ENCODE data around the gene CASP8. TPM values are rescaled to one million over a fixed set of nuclear protein-coding genes. Genes with fewer than 3 reads are reported as not detected.
"Not testable (repeated sequence)": the region's sequence is repeated elsewhere in the genome, so short reads cannot be mapped to it uniquely, and the experiment has no call there.

CASP8 gene
- total and polyA plus RNA-seq, 2 of the 13 experiments (the other 11 are each of a cell fraction or from before 2014, with no cell fraction given), result 25.0 to 52.8 TPM

- no peak overlapping the region for H3K4me2 ChIP-seq (ENCODE audit: low read depth, low read length)
- no peak overlapping the region for H3K4me3 ChIP-seq (replicated peaks in 1 of 3; ENCODE audit: insufficient read depth in 1 of 3, low read depth in 2 of 3, low read length in 3 of 3)
- no TSS peak for BruUV-seq (replicated peaks)
- WGBS (ENCODE audit: low lambda C conversion rate), result 3% methylated on average over 3 of the region's 3 CpGs
- ChIA-PET POLR2A (no interaction called here), CTCF (ENCODE audit: low intra/inter-chr PET ratio, low total read pairs) (no interaction called here)
- H3K9me3 ChIP-seq (ENCODE audit: low read length), result no peaks in the 10 kb centered on the region
- no peak overlapping the region for H3K9ac ChIP-seq (ENCODE audit: insufficient read depth, low read depth, low read length)
- no peak for ATAC-seq
- H3K4me1 ChIP-seq (ENCODE audit: insufficient read depth, low read length), result no peaks in the 10 kb centered on the region
- intact Hi-C loops (cut with micrococcal nuclease; ENCODE audit: unreplicated experiment), result no loop called here
- no peaks in the 10 kb centered on the region for H3K79me2 ChIP-seq (ENCODE audit: insufficient read depth, low read length)
- no peaks in the 10 kb centered on the region for H3K36me3 ChIP-seq (replicated peaks in 1 of 2; ENCODE audit: control insufficient read depth in 1 of 2, insufficient read depth in 2 of 2, low read length in 2 of 2)
- DNase-seq (ENCODE audit: low spot score), result no peak
- no peak for TF ChIP-seq ZNF143 (CRISPR knock-in tag; IDR thresholded peaks at IDR 0.05)
- no peak for TF ChIP-seq SRF (IDR thresholded peaks at IDR 0.05; ENCODE audit: low read depth, low read length)
- no peak for TF ChIP-seq THAP11 (CRISPR knock-in tag; IDR thresholded peaks at IDR 0.05)
- H3K27ac ChIP-seq (ENCODE audit: extremely low read length, insufficient read depth, low read length), result no peak overlapping the region
- in situ Hi-C loops (cut with HindIII; ENCODE audit: extremely low pct_ligation_motif_present, low pct_unique_long_range_greater_than_20kb), result no loop called here
- H2AFZ ChIP-seq (ENCODE audit: low read length), result no peak overlapping the region
- no peaks in the 10 kb centered on the region for H4K20me1 ChIP-seq (ENCODE audit: insufficient read depth, low read length)
- FAIRE-seq, result no peak
- H3K27me3 ChIP-seq (ENCODE audit: control insufficient read depth in 1 of 2, insufficient read depth in 2 of 2, low read length in 2 of 2), result no peaks in the 10 kb centered on the region
These were observed 38.2 kb downstream of the CASP8 start for GRCh38 chr2:201298462-201299052.

GRCh38 chr2:201299929-201300328, 39.6 kb downstream of the CASP8 start:
- H3K4me3 ChIP-seq (replicated peaks in 1 of 3; ENCODE audit: insufficient read depth in 1 of 3, low read depth in 2 of 3, low read length in 3 of 3); ATAC-seq; H3K27ac ChIP-seq (ENCODE audit: extremely low read length, insufficient read depth, low read length); H3K4me2 ChIP-seq (ENCODE audit: low read depth, low read length); H3K9me3 ChIP-seq (ENCODE audit: low read length); BruUV-seq (replicated peaks); DNase-seq (ENCODE audit: low spot score); H4K20me1 ChIP-seq (ENCODE audit: insufficient read depth, low read length); H3K9ac ChIP-seq (ENCODE audit: insufficient read depth, low read depth, low read length); in situ Hi-C loops (cut with HindIII; ENCODE audit: extremely low pct_ligation_motif_present, low pct_unique_long_range_greater_than_20kb); POLR2A ChIA-PET; H3K27me3 ChIP-seq (ENCODE audit: control insufficient read depth in 1 of 2, insufficient read depth in 2 of 2, low read length in 2 of 2); H3K36me3 ChIP-seq (replicated peaks in 1 of 2; ENCODE audit: control insufficient read depth in 1 of 2, insufficient read depth in 2 of 2, low read length in 2 of 2); intact Hi-C loops (cut with micrococcal nuclease; ENCODE audit: unreplicated experiment); CTCF ChIA-PET (ENCODE audit: low intra/inter-chr PET ratio, low total read pairs); H3K79me2 ChIP-seq (ENCODE audit: insufficient read depth, low read length); H3K4me1 ChIP-seq (ENCODE audit: insufficient read depth, low read length); H2AFZ ChIP-seq (ENCODE audit: low read length); FAIRE-seq: not testable (repeated sequence)
- 56% methylated on average over 11 of the region's 11 CpGs for WGBS (ENCODE audit: low lambda C conversion rate)

Data from HepG2 (cell line).